GM18873 (cell line): ENCODE results near the gene MYH9.
"Not testable (repeated sequence)": the region's sequence is repeated elsewhere in the genome, so short reads cannot be mapped to it uniquely, and the experiment has no call there.

Experiments used
- ATAC-seq: cut with Tn5 transposase; IDR thresholded peaks from one replicate; pipeline ENCODE4 v1.9.1; 2021; ENCODE audit warnings: mild to moderate bottlenecking, moderate library complexity, moderate number of reproducible peaks; ENCODE audit not compliant: unreplicated experiment, low FRiP score

Gene MYH9

GRCh38 chr22:36387959-36388726 lies at the start of gene MYH9:
TSS of gene MYH9 (minus strand) at chr22:36387967. CDS start at chr22:36349236, 38,731 bp downstream.
- ATAC-seq = peak; percentile 73

- ATAC-seq = no peak
Measured at GRCh38 chr22:36435516-36436415, 48.0 kb upstream of the MYH9 start.

- no peak for ATAC-seq
Measured at GRCh38 chr22:36433318-36434231, 45.8 kb upstream of the MYH9 start.

GRCh38 chr22:36432592-36433317 lies 45.0 kb upstream of the MYH9 start:
- ATAC-seq = no peak

- ATAC-seq = no peak
Measured at GRCh38 chr22:36431977-36432376, 44.2 kb upstream of the MYH9 start.

GRCh38 chr22:36430863-36431262 lies 43.1 kb upstream of the MYH9 start:
- no peak for ATAC-seq

- not testable (repeated sequence) for ATAC-seq
Measured at GRCh38 chr22:36427952-36428351, 40.2 kb upstream of the MYH9 start.

- ATAC-seq = no peak
Measured at GRCh38 chr22:36425977-36426523, 38.3 kb upstream of the MYH9 start.

GRCh38 chr22:36424901-36425579 lies 37.3 kb upstream of the MYH9 start:
- no peak for ATAC-seq

GRCh38 chr22:36424466-36424865 lies 36.7 kb upstream of the MYH9 start:
- ATAC-seq = not testable (repeated sequence)

- no peak for ATAC-seq
Measured at GRCh38 chr22:36423461-36424404, 36.0 kb upstream of the MYH9 start.

GRCh38 chr22:36422287-36423014 lies 34.7 kb upstream of the MYH9 start:
- no peak for ATAC-seq

- ATAC-seq = no peak
Measured at GRCh38 chr22:36419912-36420882, 32.4 kb upstream of the MYH9 start.

GRCh38 chr22:36419177-36419911 lies 31.6 kb upstream of the MYH9 start:
- ATAC-seq = no peak

- ATAC-seq = no peak
Measured at GRCh38 chr22:36417281-36417686, 29.5 kb upstream of the MYH9 start.
